ENCODE data around the gene MYLK.

DNA sequence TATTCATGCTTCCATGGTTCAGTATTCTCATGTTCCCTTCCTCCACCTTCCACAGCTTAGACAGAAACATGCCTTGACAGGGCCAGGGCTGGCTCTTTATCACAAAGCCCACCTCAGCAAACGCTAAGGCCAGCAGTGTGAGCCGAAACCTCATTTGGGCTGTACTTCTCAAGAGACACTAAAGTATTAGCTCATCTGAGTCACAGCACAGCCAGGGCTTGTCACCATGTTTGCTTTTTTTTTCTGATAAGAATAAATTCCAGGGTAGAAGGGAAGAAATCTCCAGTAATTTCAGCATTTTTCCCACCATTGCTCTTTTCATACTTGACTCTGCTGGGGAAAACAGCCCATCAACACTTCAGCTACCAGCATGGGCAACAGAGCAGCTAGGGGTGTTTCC is 95.4 kb downstream of the MYLK start:
- TF ChIP-seq, protein P1, sequence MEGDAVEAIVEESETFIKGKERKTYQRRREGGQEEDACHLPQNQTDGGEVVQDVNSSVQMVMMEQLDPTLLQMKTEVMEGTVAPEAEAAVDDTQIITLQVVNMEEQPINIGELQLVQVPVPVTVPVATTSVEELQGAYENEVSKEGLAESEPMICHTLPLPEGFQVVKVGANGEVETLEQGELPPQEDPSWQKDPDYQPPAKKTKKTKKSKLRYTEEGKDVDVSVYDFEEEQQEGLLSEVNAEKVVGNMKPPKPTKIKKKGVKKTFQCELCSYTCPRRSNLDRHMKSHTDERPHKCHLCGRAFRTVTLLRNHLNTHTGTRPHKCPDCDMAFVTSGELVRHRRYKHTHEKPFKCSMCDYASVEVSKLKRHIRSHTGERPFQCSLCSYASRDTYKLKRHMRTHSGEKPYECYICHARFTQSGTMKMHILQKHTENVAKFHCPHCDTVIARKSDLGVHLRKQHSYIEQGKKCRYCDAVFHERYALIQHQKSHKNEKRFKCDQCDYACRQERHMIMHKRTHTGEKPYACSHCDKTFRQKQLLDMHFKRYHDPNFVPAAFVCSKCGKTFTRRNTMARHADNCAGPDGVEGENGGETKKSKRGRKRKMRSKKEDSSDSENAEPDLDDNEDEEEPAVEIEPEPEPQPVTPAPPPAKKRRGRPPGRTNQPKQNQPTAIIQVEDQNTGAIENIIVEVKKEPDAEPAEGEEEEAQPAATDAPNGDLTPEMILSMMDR (IDR thresholded peaks at IDR 0.05; ENCODE audit: insufficient read depth, low read depth, low read length) = no peak
- no peak for TF ChIP-seq EZH2 (IDR thresholded peaks at IDR 0.05; ENCODE audit: insufficient read depth, low read length)

All from astrocyte (in vitro differentiated cells and primary cell).